GM18951 (cell line): ENCODE results near the gene MEAF6.
"Not testable (repeated sequence)": the region's sequence is repeated elsewhere in the genome, so short reads cannot be mapped to it uniquely, and the experiment has no call there.

Source experiments
- POLR2A ChIP-seq: IDR thresholded peaks from 4 replicates; pipeline ENCODE4 v1.6.1; 2011; ENCODE audit warnings: mild to moderate bottlenecking; ENCODE audit not compliant: insufficient read length, insufficient read depth; ENCODE audit errors: extremely low read depth
- in situ Hi-C: fragments of 300-500 bp; cut with MboI; formaldehyde crosslinking; loops from one replicate; pipeline ENCODE4 v1.12.0; 2022; ENCODE audit warnings: low sequenced_read_pairs, mixed read lengths, inconsistent platforms; ENCODE audit not compliant: unreplicated experiment

The MEAF6 gene

GRCh38 chr1:37514350-37515184 is at the start of gene MEAF6:
TSS of gene MEAF6 (minus strand) at chr1:37514766. CDS start at chr1:37514746, 20 bp downstream.
- in situ Hi-C loops: no loop called here
- TF ChIP-seq POLR2A: peak; percentile 88

DNA sequence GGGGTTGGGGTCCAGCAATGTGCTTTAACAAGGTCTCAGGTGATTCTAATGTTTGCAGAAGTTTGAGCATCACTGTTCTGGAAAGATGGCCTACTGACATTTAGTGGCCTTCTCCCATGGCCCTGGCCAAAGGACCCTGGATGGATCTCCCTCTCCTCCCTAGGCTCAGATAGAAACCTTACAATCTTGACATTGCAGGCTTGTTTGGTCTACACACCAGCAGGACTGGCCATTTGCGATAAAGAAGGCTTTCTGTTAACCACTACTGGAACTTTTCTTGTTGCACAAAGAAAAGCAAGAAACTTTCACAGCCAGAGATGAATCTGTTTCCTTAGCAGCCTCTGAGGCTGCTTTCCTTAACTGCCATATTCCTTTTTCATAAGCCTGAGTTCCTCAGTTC is 48.4 kb upstream of the MEAF6 start:
- no peak for TF ChIP-seq POLR2A
- in situ Hi-C loops: no loop called here

DNA sequence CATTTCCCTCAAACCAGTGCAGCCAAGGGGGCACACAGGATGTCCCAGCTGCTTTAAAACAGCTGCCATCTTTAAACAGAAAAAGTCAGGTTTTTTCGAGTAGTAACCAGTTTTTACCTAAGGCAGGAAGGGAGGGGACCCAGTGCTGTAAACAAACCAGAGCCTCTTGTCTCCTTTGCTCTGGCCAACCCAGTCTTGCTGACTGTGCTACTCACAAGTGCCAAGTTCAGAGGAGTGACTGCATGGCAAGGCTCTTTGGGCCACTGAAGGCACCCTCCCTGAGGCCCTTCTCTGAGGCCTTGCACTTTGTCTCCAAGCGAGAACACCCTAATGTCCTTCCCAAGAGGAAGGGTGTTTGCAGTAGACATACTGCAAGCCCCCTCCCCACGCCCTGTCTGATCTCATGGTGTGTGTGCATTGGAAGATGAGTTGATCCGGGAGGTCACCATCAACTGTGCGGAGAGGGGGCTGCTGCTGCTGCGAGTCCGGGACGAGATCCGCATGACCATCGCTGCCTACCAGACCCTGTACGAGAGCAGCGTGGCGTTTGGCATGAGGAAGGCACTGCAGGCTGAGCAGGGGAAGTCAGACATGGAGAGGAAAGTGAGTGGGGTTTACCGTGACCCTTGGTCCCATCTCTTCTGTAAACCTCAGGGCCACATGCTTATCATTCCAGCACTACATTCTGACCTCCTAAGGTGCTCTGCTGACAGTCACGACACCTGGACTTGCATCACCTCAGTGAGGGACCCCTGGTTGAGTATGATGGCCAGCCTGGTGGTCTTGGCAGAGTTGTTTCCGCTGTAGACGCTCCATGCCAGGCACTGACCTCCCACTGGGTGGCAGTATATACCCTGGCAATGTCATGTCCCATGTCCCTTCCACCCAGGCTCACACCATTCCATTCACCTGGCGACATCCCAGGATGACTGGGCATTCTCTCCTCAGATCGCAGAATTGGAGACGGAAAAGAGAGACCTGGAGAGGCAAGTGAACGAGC is 46.9 kb upstream of the MEAF6 start:
- in situ Hi-C loops: no loop called here
- peak; percentile 26 for TF ChIP-seq POLR2A

GRCh38 chr1:37560401-37561132 is 46.0 kb upstream of the MEAF6 start:
- in situ Hi-C loops: no loop called here

GRCh38 chr1:37559957-37560379 is 45.4 kb upstream of the MEAF6 start:
- in situ Hi-C loops: not testable (repeated sequence)

More at GRCh38 chr1:37560401-37561132, 46.0 kb upstream of the MEAF6 start:
- no peak for TF ChIP-seq POLR2A

DNA sequence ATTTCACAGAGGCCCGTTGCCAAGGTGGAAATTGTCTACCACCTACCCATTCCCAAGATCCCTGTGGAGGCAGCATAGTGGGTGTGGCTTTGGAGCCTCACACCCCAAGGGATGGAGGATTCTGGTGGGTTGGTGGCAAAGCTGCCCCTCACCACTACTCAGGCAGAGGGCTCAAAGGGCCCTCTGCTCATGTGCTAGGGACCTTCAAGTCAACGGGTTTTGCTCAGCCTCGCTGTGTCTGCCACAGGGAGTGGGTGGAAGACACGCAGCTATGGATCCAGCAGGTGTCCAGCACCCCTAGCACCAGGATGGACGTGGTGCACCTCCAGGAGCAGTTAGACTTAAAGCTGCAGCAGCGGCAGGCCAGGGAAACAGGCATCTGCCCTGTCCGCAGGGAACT is 44.5 kb upstream of the MEAF6 start:
- no peak for TF ChIP-seq POLR2A
- in situ Hi-C loops: no loop called here

GRCh38 chr1:37558411-37558810 is 43.8 kb upstream of the MEAF6 start:
- in situ Hi-C loops: no loop called here
- TF ChIP-seq POLR2A: no peak

DNA sequence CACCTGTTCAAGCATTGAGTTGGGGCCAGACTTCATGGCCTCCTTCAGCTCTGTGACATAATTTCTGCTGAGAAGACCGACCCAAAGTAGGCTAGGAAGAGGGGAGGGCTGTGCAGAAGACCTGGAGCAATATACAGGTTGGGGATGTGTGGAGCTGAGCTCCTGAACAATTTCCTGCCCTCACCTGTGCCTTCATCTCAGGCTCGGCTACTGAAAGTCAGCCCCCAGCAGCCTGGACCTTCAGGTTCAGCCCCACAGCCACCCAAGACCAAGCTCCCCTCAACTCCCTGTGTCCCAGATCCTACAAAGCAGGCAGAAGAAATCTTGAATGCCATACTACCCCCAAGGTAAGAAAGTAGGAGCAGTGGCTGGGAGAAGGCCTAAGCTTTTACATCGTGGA is 42.8 kb upstream of the MEAF6 start:
- no peak for TF ChIP-seq POLR2A
- in situ Hi-C loops: no loop called here

DNA sequence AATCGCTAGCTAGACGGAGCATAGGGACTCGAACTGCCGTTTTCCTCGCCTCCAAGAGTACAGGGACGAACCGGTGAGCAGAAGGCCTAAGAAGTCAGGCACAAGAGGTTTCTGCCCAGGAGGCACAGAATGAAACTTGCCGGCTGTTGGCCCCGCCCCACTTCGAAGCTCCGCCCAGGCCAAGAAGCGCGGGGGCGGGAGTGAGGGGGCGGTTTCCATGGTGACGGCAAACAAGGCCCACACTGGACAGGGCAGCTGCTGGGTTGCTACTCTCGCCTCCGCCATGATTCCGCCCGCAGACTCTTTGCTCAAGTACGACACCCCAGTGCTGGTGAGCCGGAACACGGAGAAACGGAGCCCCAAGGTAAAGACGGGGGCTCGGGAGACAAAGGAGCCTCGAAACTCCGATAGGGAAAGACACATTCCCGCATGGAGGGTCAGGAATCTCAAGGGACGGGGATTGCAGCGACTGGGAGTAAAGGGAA is 42.2 kb upstream of the MEAF6 start, which contains the start of gene DNALI1:
Gene DNALI1 (plus strand): TSS at position 229 of the 485 bp plus-strand sequence. CDS start 55 bp downstream, at position 284.
- in situ Hi-C loops: no loop called here
- no peak for TF ChIP-seq POLR2A

DNA sequence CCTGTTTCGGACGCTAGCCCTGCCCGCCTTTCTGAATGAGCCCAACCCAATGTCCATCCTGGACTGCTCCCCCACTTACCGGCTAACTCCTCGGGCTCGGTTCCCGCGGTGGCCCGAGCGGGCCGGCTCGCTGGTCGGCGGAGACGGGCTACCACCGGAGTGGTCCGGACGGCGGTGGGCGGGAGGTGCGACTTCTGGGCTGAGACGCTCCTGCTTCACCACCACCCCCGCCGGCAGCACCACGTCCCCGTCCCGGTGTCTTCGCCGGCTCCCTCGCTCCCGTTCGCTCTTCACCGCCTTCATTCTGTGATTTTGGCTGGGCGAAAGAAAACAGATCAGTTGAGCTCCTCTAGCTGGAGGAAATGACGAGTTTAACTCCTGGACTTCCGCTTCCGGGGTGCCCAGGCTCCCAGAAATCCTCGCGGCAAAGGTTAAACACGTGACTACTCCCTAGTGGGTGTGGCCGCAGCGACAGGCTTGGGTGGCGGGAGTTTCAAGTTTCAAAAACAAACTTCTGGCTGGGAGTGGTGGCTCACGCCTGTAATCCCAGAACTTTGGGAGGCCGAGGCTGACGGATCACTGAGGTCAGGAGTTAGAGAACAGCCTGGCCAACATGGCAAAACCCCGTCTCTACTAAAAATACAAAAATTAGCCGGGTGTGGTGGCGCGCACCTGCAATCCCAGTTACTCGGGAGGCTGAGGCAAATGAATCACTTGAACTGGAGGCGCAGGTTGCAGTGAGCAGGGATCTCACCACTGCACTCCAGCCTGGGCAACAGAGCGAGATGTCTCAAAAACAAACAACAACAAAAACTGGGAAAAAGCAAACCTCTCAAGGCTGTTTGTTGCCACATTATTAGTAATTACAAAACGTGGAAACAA is 39.6 kb upstream of the MEAF6 start, which contains the start of gene SNIP1:
Gene SNIP1 (minus strand): TSS at position 367 of the 882 bp plus-strand sequence. CDS start 64 bp downstream, at position 303.
- in situ Hi-C loops: no loop called here
- peak; percentile 77 for TF ChIP-seq POLR2A

GRCh38 chr1:37553598-37553926 is 39.0 kb upstream of the MEAF6 start:
- in situ Hi-C loops: no loop called here
- TF ChIP-seq POLR2A: no peak

GRCh38 chr1:37549341-37549740 is 34.8 kb upstream of the MEAF6 start:
- in situ Hi-C loops: no loop called here
- no peak for TF ChIP-seq POLR2A
